Hepatocyte (in vitro differentiated cells): Measurements from ENCODE around the gene CACHD1.

Experiments used
- EZH2 ChIP-seq: fragments of 200-600 bp; sonication (generic); IDR thresholded peaks from 2 replicates; pipeline ENCODE4 v1.6.1; 2016; ENCODE audit warnings: antibody characterized with exemption, mild to moderate bottlenecking, borderline replicate concordance
- EZH2phosphoT487 ChIP-seq: fragments of 200-600 bp; sonication (generic); IDR thresholded peaks from one replicate; pipeline ENCODE4 v1.6.1; 2018; ENCODE audit warnings: antibody characterized with exemption, mild to moderate bottlenecking, low read depth, moderate library complexity; ENCODE audit not compliant: unreplicated experiment, severe bottlenecking
- TF ChIP-seq, protein P1 (sequence below): fragments of 200-600 bp; sonication (generic); IDR thresholded peaks from 2 replicates; pipeline ENCODE4 v1.5.1; 2016; ENCODE audit warnings: antibody characterized with exemption, mild to moderate bottlenecking; ENCODE audit not compliant: poor library complexity

DNA sequence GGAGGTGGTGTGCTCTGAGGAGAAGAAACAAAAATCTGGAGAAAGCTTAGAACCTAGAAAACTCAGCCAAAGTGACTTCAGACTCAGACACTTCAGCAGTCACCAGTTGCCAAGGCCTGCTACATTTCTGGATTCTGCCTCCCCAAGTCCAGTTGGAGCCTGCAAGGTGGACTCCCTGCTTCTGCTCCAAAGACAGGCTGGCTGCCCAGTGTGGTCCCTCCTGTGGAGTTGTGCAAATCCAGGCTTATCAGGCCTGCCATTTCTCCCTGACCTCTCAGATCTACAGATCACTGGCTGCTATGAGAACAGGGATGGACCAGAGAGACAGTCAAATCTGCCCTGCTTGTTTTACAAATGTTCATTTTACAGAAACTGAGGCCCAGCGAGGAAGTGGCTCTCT, 9.9 kb downstream of the CACHD1 start:
- TF ChIP-seq, protein P1, sequence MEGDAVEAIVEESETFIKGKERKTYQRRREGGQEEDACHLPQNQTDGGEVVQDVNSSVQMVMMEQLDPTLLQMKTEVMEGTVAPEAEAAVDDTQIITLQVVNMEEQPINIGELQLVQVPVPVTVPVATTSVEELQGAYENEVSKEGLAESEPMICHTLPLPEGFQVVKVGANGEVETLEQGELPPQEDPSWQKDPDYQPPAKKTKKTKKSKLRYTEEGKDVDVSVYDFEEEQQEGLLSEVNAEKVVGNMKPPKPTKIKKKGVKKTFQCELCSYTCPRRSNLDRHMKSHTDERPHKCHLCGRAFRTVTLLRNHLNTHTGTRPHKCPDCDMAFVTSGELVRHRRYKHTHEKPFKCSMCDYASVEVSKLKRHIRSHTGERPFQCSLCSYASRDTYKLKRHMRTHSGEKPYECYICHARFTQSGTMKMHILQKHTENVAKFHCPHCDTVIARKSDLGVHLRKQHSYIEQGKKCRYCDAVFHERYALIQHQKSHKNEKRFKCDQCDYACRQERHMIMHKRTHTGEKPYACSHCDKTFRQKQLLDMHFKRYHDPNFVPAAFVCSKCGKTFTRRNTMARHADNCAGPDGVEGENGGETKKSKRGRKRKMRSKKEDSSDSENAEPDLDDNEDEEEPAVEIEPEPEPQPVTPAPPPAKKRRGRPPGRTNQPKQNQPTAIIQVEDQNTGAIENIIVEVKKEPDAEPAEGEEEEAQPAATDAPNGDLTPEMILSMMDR, result no peak
- no peak for TF ChIP-seq EZH2
- TF ChIP-seq EZH2phosphoT487, result no peak
